GM12872 (cell line): Measurements from ENCODE around the gene CTNNBIP1.

ENCODE experiments used
- CTCF ChIP-seq: IDR thresholded peaks from 3 replicates; pipeline ENCODE4 v1.5.1; 2011; ENCODE audit warnings: low read depth, mild to moderate bottlenecking, low read length, moderate library complexity; ENCODE audit not compliant: insufficient read depth

The CTNNBIP1 gene

GRCh38 chr1:9836632-9836960, 73.5 kb downstream of the CTNNBIP1 start:
- TF ChIP-seq CTCF = no peak

- TF ChIP-seq CTCF = no peak
Observed at GRCh38 chr1:9835758-9836631, 74.1 kb downstream of the CTNNBIP1 start.

GRCh38 chr1:9835404-9835757, 74.7 kb downstream of the CTNNBIP1 start:
- no peak for TF ChIP-seq CTCF

DNA sequence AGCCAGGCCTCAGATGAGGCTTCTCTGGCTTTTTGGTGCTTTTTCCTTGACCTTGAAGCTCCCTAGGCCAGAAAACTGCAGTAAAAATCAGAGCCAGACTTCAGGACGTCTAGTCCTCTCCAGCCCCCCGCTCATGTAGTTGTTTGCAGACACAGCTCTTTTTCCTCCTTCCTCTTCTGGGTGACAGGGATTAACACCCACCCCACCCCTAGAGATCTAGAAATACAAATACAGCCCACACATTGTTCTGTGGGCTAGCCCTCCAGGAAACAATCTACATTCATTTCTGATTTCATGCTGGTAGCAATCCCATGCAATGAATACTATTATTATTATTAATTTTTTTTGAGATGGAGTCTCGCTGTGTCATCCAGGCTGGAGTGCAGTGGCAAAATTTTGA, 76.4 kb downstream of the CTNNBIP1 start:
- no peak for TF ChIP-seq CTCF

- TF ChIP-seq CTCF = peak; percentile 45; the same call in 2 of the 3 replicates
Observed at GRCh38 chr1:9827558-9828185, 82.4 kb downstream of the CTNNBIP1 start.

- no peak for TF ChIP-seq CTCF
Observed at GRCh38 chr1:9826616-9827015, 83.5 kb downstream of the CTNNBIP1 start.

DNA sequence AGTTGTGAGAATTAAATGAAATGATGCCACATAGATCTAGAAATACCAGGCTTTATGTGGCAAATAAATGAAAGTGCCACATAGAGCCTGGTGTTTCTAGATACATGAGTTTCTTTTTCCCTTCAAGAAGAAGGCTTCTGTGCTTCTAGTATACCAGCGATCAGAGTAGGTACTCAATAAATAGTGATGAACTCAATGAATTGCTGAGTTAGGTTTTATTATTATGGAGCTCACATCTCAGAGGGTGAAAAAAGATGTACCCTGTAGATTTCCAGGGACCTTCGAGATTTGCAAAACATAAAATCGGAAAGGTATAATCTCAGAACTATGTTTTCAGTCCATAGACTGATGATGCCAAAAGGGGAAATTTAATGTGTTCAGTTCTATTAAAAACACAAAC, 84.0 kb downstream of the CTNNBIP1 start:
- TF ChIP-seq CTCF = no peak
